ENCODE data around the gene RNF13. TPM values are rescaled to one million over a fixed set of nuclear protein-coding genes. Genes with fewer than 3 reads are reported as not detected.
"Not testable (repeated sequence)": the region's sequence is repeated elsewhere in the genome, so short reads cannot be mapped to it uniquely, and the experiment has no call there.

Gene RNF13
- total RNA-seq, 2 donors from 2014 or later = 48.8 to 56.0 TPM

DNA sequence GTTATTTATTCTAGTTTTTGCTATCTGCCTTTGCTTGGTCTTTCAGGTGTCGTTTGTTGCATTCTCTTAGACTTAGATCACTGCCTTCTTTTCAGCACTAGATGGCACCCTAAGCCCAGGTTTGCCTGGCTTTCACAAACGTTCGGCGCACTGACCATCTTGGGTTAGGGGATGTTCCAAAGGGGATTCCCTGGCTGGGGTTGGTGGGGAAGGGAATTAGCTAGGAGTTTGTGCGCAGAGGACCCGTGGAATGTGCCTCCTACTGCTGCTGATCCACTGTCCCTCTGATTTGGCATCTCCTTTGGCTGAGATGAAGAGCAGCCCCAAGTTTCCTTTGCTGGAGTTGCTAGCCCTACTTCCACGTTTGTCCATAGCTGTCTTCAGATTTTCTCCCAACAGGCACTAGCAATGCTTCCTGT lies 123.8 kb downstream of the RNF13 start:
- Histone ChIP-seq H3K9me3 (no peaks in the 10 kb centered on the region), H3K27ac (no peak overlapping the region), H3K36me3 (peaks cover 3% of the 10 kb centered on the region), H3K4me3 (no peak overlapping the region), H3K27me3 (no peaks in the 10 kb centered on the region), H3K4me1 (peaks cover 0 to 10% of the 10 kb centered on the region in 2 donors)
- TF ChIP-seq, protein P1, sequence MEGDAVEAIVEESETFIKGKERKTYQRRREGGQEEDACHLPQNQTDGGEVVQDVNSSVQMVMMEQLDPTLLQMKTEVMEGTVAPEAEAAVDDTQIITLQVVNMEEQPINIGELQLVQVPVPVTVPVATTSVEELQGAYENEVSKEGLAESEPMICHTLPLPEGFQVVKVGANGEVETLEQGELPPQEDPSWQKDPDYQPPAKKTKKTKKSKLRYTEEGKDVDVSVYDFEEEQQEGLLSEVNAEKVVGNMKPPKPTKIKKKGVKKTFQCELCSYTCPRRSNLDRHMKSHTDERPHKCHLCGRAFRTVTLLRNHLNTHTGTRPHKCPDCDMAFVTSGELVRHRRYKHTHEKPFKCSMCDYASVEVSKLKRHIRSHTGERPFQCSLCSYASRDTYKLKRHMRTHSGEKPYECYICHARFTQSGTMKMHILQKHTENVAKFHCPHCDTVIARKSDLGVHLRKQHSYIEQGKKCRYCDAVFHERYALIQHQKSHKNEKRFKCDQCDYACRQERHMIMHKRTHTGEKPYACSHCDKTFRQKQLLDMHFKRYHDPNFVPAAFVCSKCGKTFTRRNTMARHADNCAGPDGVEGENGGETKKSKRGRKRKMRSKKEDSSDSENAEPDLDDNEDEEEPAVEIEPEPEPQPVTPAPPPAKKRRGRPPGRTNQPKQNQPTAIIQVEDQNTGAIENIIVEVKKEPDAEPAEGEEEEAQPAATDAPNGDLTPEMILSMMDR (IDR thresholded peaks at IDR 0.05) = peak; percentile 45 to 78
- DNase-seq (ENCODE audit: low spot score) = no peak

DNA sequence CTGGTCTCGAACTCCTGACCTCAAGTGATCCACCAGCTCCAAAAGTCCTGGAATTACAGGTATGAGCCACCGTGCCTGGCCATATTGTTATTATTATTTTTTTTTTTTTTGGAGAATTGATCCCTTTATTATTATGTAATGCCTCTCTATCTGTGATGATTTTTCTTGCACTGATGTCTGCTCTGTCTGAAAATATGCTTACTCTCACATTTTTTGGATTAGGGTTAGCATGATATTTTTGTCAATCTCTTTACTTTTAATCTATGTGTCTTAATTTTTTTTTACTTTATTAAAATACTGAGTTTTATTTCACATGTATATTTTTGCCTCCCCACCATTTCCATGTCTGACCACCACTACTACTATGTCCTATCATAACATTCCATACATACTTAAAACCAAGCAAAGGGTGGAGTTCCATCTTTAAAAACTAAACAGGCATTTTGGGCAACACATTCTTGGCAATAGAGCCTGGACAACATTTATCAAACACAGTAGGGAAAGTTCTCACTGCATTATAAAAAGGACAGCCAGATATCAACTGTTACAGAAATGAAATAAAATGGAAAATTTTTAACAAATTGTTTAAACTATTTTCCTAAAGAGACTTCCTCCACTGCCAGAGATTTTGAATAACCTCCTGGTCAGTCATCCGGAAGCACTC lies 125.5 kb downstream of the RNF13 start:
- H3K27me3 ChIP-seq = not testable (repeated sequence)

DNA sequence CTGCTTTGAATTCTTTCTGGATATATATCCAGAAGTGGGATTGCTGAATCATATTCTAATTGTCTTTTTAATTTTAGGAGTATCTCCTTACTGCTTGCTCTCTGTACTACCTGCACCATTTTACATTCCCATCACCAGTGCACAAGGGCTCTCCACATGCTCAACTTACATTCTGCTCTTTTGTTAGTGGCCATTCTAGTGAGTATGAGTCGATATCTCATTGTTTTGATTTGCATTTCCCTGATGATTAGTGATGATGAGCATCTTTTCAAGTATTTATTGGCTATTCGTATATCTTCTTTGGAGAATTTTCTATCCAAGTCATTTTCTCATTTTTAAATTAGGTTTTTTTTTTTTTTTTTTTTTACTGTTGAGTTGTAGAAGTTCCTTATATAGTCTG lies 128.2 kb downstream of the RNF13 start:
- TF ChIP-seq, protein P1 (IDR thresholded peaks at IDR 0.05) = no peak
- Histone ChIP-seq H3K27me3 (no peaks in the 10 kb centered on the region), H3K27ac (no peak overlapping the region), H3K9me3 (no peaks in the 10 kb centered on the region), H3K4me1 (peaks cover 0 to 10% of the 10 kb centered on the region in 2 donors), H3K36me3 (peaks cover 3% of the 10 kb centered on the region), H3K4me3 (no peak overlapping the region)
- DNase-seq (ENCODE audit: low spot score) = no peak

More for the DNA sequence above, 125.5 kb downstream of the RNF13 start:
- H3K4me1 ChIP-seq; DNase-seq (ENCODE audit: low spot score); H3K36me3 ChIP-seq; H3K27ac ChIP-seq; H3K4me3 ChIP-seq; H3K9me3 ChIP-seq: not testable (repeated sequence)

DNA sequence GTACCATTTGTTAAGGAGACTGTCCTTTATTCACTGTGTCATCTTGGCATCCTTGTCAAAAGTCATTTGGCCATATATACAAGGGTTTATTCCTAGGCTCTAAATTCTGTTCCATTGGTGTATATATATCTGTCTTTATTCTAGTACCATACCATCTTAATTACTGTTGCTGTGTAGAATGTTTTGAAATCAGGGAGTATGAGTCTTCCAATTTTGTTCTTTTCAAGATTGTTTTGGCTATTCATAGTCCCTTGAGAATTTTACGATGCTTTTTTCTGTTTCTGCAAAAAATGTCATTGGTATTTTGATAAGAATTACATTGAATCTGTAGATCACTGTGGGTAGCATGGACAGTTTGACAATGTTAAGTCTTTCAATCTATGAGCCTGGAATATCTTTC lies 128.9 kb downstream of the RNF13 start:
- TF ChIP-seq, protein P1 (IDR thresholded peaks at IDR 0.05) = no peak
- peaks cover 3% of the 10 kb centered on the region for H3K36me3 ChIP-seq

DNA sequence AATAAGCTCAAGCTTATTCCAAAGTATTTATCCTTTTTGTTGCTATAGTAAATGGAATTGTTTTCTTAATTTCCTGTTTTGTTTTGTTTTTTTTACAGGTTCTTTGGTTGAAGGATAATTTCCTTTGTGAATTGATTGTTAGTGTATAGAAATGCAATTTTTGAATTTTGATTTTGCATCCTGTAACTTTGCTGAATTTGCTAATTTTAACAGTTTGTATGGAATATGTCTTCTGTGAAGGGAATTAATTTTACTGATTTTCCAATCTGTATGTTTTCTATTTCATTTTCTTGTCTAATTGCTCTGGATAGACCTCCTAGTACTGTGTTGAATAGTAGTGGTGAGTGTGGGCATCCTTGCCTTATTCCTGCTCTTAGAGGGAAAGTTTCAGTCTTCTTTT lies 129.4 kb downstream of the RNF13 start:
- no peak for DNase-seq (ENCODE audit: low spot score)
- Histone ChIP-seq H3K27me3 (no peaks in the 10 kb centered on the region), H3K27ac (no peak overlapping the region), H3K4me3 (no peak overlapping the region), H3K4me1 (peaks cover 0 to 3% of the 10 kb centered on the region in 2 donors), H3K9me3 (no peaks in the 10 kb centered on the region), H3K36me3 (peaks cover 3% of the 10 kb centered on the region)
- TF ChIP-seq, protein P1 (IDR thresholded peaks at IDR 0.05) = no peak

More for the DNA sequence above, 128.9 kb downstream of the RNF13 start:
- Histone ChIP-seq H3K4me3 (no peak overlapping the region), H3K9me3 (no peaks in the 10 kb centered on the region), H3K4me1 (peaks cover 0 to 5% of the 10 kb centered on the region in 2 donors), H3K27me3 (no peaks in the 10 kb centered on the region), H3K27ac (no peak overlapping the region)
- DNase-seq (ENCODE audit: low spot score) = no peak

DNA sequence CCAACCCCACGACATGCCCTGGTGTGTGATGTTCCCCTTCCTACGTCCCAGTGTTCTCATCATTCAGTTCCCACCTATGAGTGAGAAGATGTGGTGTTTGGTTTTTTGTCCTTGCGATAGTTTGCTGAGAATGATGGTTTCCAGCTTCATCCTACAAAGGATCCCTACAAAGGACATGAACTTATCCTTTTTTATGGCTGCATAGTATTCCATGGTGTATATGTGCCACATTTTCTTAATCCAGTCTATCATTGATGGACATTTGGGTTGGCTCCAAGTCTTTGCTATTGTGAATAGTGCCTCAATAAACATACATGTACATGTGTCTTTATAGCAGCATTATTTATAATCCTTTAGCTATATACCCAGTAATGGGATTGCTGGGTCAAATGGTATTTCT lies 131.0 kb downstream of the RNF13 start:
- H3K27ac ChIP-seq; H3K9me3 ChIP-seq; H3K4me1 ChIP-seq; H3K4me3 ChIP-seq; H3K27me3 ChIP-seq; DNase-seq (ENCODE audit: low spot score); H3K36me3 ChIP-seq: not testable (repeated sequence)

DNA sequence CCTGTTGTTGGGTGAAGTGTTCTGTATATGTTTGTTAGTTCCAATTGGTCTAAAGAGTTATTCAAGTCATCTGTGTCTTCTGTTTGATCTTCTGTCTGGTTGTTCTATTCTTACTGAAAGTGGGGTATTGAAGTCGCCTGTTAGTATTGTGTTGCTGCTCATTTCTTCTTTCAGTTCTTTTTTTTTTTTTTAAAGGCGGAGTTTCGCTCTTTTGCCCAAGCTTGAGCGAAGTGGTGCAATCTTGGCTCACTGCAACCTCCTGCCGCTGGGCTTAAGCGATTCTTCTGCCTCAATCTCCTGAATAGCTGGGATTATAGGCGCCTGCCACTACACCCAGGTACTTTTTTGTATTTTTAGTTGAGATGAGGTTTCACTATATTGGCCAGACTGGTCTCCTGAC lies 134.2 kb downstream of the RNF13 start:
- no peaks in the 10 kb centered on the region for H3K9me3 ChIP-seq
- DNase-seq (ENCODE audit: low spot score) = no peak
- TF ChIP-seq, protein P1 (IDR thresholded peaks at IDR 0.05) = no peak

More for the DNA sequence above, 134.2 kb downstream of the RNF13 start:
- H3K4me3 ChIP-seq = no peak overlapping the region
- H3K27me3 ChIP-seq = no peaks in the 10 kb centered on the region
- H3K36me3 ChIP-seq = no peaks in the 10 kb centered on the region
- no peaks in the 10 kb centered on the region for H3K4me1 ChIP-seq
- H3K27ac ChIP-seq = no peak overlapping the region

All from right atrium auricular region (tissue), 2 donors.